ENCODE measurements around the gene PFKP.

Gene PFKP

GRCh38 chr10:3132036-3133025 lies 65.0 kb downstream of the PFKP start:
- DNase-seq (ENCODE audit: low read depth in 1 of 2, low spot score in 1 of 2) = no peak
- no peak for TF ChIP-seq JUND (IDR thresholded peaks at IDR 0.05; ENCODE audit: low read depth)
- in situ Hi-C loops (cut with HindIII; ENCODE audit: low pct_unique_long_range_greater_than_20kb, low sequenced_read_pairs) = no loop called here

GRCh38 chr10:3133948-3134347 lies 66.6 kb downstream of the PFKP start:
- TF ChIP-seq JUND (IDR thresholded peaks at IDR 0.05; ENCODE audit: low read depth) = no peak
- in situ Hi-C loops (cut with HindIII; ENCODE audit: low pct_unique_long_range_greater_than_20kb, low sequenced_read_pairs) = no loop called here
- no peak for DNase-seq (ENCODE audit: low read depth in 1 of 2, low spot score in 1 of 2)

DNA sequence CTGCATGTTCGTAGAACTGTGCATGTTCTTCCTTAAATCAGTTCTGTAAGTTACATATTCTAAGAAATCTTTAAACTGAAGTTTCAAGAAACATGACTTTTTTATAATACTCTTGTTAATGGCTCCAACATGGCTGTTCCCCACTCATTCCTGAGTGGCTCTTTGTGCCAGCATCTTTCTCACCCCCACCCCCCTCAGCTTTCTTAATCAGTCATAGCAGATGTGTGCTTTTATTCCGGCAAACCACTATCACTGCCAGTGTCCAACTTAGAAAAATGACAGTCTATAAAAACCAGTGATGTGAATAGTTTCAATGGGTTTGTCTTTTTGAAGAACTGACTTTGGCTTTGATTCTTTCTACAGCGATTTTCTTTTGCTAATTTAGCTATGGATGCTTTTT lies 67.7 kb downstream of the PFKP start:
- no peak for DNase-seq (ENCODE audit: low read depth in 1 of 2, low spot score in 1 of 2)
- no peak for TF ChIP-seq JUND (IDR thresholded peaks at IDR 0.05; ENCODE audit: low read depth)
- in situ Hi-C loops (cut with HindIII; ENCODE audit: low pct_unique_long_range_greater_than_20kb, low sequenced_read_pairs) = no loop called here

DNA sequence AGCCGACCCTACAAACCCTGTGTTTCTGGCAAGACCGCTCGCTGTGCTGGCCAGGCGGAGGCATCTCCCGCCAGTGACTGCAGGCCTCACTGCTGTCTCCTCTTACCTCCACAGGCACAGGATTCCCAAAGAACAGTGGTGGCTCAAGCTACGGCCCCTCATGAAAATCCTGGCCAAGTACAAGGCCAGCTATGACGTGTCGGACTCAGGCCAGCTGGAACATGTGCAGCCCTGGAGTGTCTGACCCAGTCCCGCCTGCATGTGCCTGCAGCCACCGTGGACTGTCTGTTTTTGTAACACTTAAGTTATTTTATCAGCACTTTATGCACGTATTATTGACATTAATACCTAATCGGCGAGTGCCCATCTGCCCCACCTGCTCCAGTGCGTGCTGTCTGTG lies 69.0 kb downstream of the PFKP start:
- in situ Hi-C loops (cut with HindIII; ENCODE audit: low pct_unique_long_range_greater_than_20kb, low sequenced_read_pairs) = no loop called here

GRCh38 chr10:3136763-3137611 lies 69.6 kb downstream of the PFKP start:
- no peak for TF ChIP-seq JUND (IDR thresholded peaks at IDR 0.05; ENCODE audit: low read depth)
- in situ Hi-C loops (cut with HindIII; ENCODE audit: low pct_unique_long_range_greater_than_20kb, low sequenced_read_pairs) = no loop called here
- no peak for DNase-seq (ENCODE audit: low read depth in 1 of 2, low spot score in 1 of 2)

More for the DNA sequence above, 69.0 kb downstream of the PFKP start:
- DNase-seq (ENCODE audit: low read depth in 1 of 2, low spot score in 1 of 2) = no peak
- no peak for TF ChIP-seq JUND (IDR thresholded peaks at IDR 0.05; ENCODE audit: low read depth)

GRCh38 chr10:3137958-3138726 lies 70.8 kb downstream of the PFKP start:
- TF ChIP-seq JUND (IDR thresholded peaks at IDR 0.05; ENCODE audit: low read depth) = no peak
- in situ Hi-C loops (cut with HindIII; ENCODE audit: low pct_unique_long_range_greater_than_20kb, low sequenced_read_pairs) = no loop called here
- no peak for DNase-seq (ENCODE audit: low read depth in 1 of 2, low spot score in 1 of 2)

DNA sequence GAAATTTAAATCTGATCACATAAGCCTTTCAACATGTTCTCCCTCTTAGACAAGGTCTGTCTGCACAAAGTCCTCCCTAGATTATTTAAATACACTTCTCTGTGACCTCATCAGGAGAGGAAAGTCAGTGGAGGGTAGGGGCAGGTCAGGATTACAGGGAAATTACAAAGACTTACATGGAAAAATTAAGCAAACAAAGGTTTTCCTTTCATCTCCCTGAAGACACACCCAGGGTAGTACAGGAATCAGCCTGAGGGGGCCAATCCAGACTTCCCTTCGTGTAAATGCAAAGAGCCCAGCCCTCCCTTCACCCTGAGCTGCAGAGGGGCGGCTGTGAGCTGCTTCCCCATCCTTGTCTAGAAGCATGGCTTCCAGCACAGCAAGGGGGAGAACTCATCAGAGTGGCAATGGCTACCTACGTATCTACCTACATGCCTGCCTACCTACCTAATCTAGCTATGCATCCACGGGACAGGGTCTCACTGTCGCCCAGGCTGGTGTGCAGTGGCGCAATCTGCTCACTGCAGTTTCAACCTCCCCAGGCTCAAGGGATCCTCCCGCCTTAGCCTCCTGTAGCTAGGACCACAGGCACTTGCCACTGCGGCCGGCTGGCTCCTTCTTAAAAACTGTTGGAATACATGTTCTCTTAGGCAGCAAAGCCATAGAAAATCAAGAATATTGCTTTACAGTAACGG lies 72.0 kb downstream of the PFKP start:
- TF ChIP-seq JUND (IDR thresholded peaks at IDR 0.05; ENCODE audit: low read depth) = no peak
- in situ Hi-C loops (cut with HindIII; ENCODE audit: low pct_unique_long_range_greater_than_20kb, low sequenced_read_pairs) = no loop called here
- no peak for DNase-seq (ENCODE audit: low read depth in 1 of 2, low spot score in 1 of 2)

- DNase-seq (ENCODE audit: low read depth in 1 of 2, low spot score in 1 of 2) = no peak
- no peak for TF ChIP-seq JUND (IDR thresholded peaks at IDR 0.05; ENCODE audit: low read depth)
- in situ Hi-C loops (cut with HindIII; ENCODE audit: low pct_unique_long_range_greater_than_20kb, low sequenced_read_pairs) = no loop called here
Measured at GRCh38 chr10:3140280-3140679, 72.9 kb downstream of the PFKP start.

GRCh38 chr10:3141351-3142005 lies 74.1 kb downstream of the PFKP start:
- DNase-seq (ENCODE audit: low read depth in 1 of 2, low spot score in 1 of 2) = no peak
- in situ Hi-C loops (cut with HindIII; ENCODE audit: low pct_unique_long_range_greater_than_20kb, low sequenced_read_pairs) = no loop called here
- TF ChIP-seq JUND (IDR thresholded peaks at IDR 0.05; ENCODE audit: low read depth) = no peak

GRCh38 chr10:3142146-3142875 lies 75.0 kb downstream of the PFKP start:
- no peak for DNase-seq (ENCODE audit: low read depth in 1 of 2, low spot score in 1 of 2)
- no peak for TF ChIP-seq JUND (IDR thresholded peaks at IDR 0.05; ENCODE audit: low read depth)
- in situ Hi-C loops (cut with HindIII; ENCODE audit: low pct_unique_long_range_greater_than_20kb, low sequenced_read_pairs) = no loop called here

DNA sequence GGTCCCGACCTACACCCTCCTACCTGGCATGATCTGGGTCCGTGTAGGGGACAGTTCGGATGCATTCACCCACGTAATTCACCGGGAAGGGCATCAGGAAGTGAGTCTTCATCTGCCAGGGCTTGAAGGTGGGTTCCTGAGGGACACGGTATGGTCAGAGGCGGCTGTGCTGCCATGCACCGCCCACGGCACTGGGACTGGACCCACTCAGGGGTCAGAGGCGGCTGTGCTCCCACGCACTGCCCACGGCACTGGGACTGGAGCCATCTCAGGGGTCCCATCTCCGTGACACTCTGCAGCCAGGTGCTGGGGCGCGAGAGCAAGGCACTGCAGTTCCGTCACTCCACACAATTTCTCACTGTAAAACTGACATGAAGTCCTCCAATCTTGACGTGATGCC lies 76.0 kb downstream of the PFKP start:
- TF ChIP-seq JUND (IDR thresholded peaks at IDR 0.05; ENCODE audit: low read depth) = no peak
- no peak for DNase-seq (ENCODE audit: low read depth in 1 of 2, low spot score in 1 of 2)
- in situ Hi-C loops (cut with HindIII; ENCODE audit: low pct_unique_long_range_greater_than_20kb, low sequenced_read_pairs) = no loop called here

All from T47D (cell line).